ENCODE data around the gene PTTG1IP.

Gene PTTG1IP

GRCh38 chr21:44858291-44858690 is 15.2 kb downstream of the PTTG1IP start:
- Histone ChIP-seq H3K4me1 (ENCODE audit: insufficient read depth, low read length) (no peaks in the 10 kb centered on the region), H3K36me3 (ENCODE audit: insufficient read depth, low read length) (peaks cover 21% of the 10 kb centered on the region), H3K9ac (ENCODE audit: low read depth, low read length) (no peak overlapping the region), H3K9me3 (ENCODE audit: control insufficient read depth, insufficient read depth, low read length) (no peaks in the 10 kb centered on the region)

- Histone ChIP-seq H3K4me1 (ENCODE audit: insufficient read depth, low read length) (no peaks in the 10 kb centered on the region), H3K9ac (ENCODE audit: low read depth, low read length) (no peak overlapping the region), H3K9me3 (ENCODE audit: control insufficient read depth, insufficient read depth, low read length) (no peaks in the 10 kb centered on the region), H3K36me3 (ENCODE audit: insufficient read depth, low read length) (peaks cover 26% of the 10 kb centered on the region)
These were observed 16.2 kb downstream of the PTTG1IP start for GRCh38 chr21:44857127-44857892.

GRCh38 chr21:44856131-44856530 is 17.4 kb downstream of the PTTG1IP start:
- H3K36me3 ChIP-seq (ENCODE audit: insufficient read depth, low read length), result peaks cover 33% of the 10 kb centered on the region
- no peaks in the 10 kb centered on the region for H3K9me3 ChIP-seq (ENCODE audit: control insufficient read depth, insufficient read depth, low read length)
- H3K4me1 ChIP-seq (ENCODE audit: insufficient read depth, low read length), result no peaks in the 10 kb centered on the region
- H3K9ac ChIP-seq (ENCODE audit: low read depth, low read length), result no peak overlapping the region

GRCh38 chr21:44855572-44855971 is 17.9 kb downstream of the PTTG1IP start:
- H3K9me3 ChIP-seq (ENCODE audit: control insufficient read depth, insufficient read depth, low read length), result no peaks in the 10 kb centered on the region
- peaks cover 36% of the 10 kb centered on the region for H3K36me3 ChIP-seq (ENCODE audit: insufficient read depth, low read length)
- H3K9ac ChIP-seq (ENCODE audit: low read depth, low read length), result no peak overlapping the region
- no peaks in the 10 kb centered on the region for H3K4me1 ChIP-seq (ENCODE audit: insufficient read depth, low read length)

- H3K4me1 ChIP-seq (ENCODE audit: insufficient read depth, low read length), result no peaks in the 10 kb centered on the region
- H3K36me3 ChIP-seq (ENCODE audit: insufficient read depth, low read length), result peaks cover 42% of the 10 kb centered on the region
These were observed 18.6 kb downstream of the PTTG1IP start for GRCh38 chr21:44854664-44855446.

GRCh38 chr21:44854391-44854663 is 19.2 kb downstream of the PTTG1IP start:
- Histone ChIP-seq H3K9ac (ENCODE audit: low read depth, low read length) (no peak overlapping the region), H3K9me3 (ENCODE audit: control insufficient read depth, insufficient read depth, low read length) (no peaks in the 10 kb centered on the region; the same call in 1 of the 2 replicates), H3K36me3 (ENCODE audit: insufficient read depth, low read length) (peaks cover 47% of the 10 kb centered on the region), H3K4me1 (ENCODE audit: insufficient read depth, low read length) (no peaks in the 10 kb centered on the region)

More at GRCh38 chr21:44854664-44855446, 18.6 kb downstream of the PTTG1IP start:
- Histone ChIP-seq H3K9ac (ENCODE audit: low read depth, low read length) (no peak overlapping the region), H3K9me3 (ENCODE audit: control insufficient read depth, insufficient read depth, low read length) (no peaks in the 10 kb centered on the region)

- no peaks in the 10 kb centered on the region for H3K4me1 ChIP-seq (ENCODE audit: insufficient read depth, low read length)
- H3K36me3 ChIP-seq (ENCODE audit: insufficient read depth, low read length), result peaks cover 48% of the 10 kb centered on the region
These were observed 19.7 kb downstream of the PTTG1IP start for GRCh38 chr21:44853601-44854390.

GRCh38 chr21:44850905-44851657 is 22.4 kb downstream of the PTTG1IP start:
- H3K36me3 ChIP-seq (ENCODE audit: insufficient read depth, low read length), result peaks cover 38% of the 10 kb centered on the region
- H3K9me3 ChIP-seq (ENCODE audit: control insufficient read depth, insufficient read depth, low read length), result no peaks in the 10 kb centered on the region; the same call in 1 of the 2 replicates
- no peak overlapping the region for H3K9ac ChIP-seq (ENCODE audit: low read depth, low read length)

More at GRCh38 chr21:44853601-44854390, 19.7 kb downstream of the PTTG1IP start:
- Histone ChIP-seq H3K9ac (ENCODE audit: low read depth, low read length) (no peak overlapping the region), H3K9me3 (ENCODE audit: control insufficient read depth, insufficient read depth, low read length) (no peaks in the 10 kb centered on the region; the same call in 1 of the 2 replicates)

GRCh38 chr21:44850208-44850800 is 23.2 kb downstream of the PTTG1IP start:
- Histone ChIP-seq H3K4me1 (ENCODE audit: insufficient read depth, low read length) (peaks cover 10% of the 10 kb centered on the region; the same call in 1 of the 2 replicates), H3K9ac (ENCODE audit: low read depth, low read length) (no peak overlapping the region), H3K36me3 (ENCODE audit: insufficient read depth, low read length) (peaks cover 33% of the 10 kb centered on the region), H3K9me3 (ENCODE audit: control insufficient read depth, insufficient read depth, low read length) (no peaks in the 10 kb centered on the region; the same call in 1 of the 2 replicates)

More at GRCh38 chr21:44850905-44851657, 22.4 kb downstream of the PTTG1IP start:
- peaks cover 7% of the 10 kb centered on the region; the same call in 1 of the 2 replicates for H3K4me1 ChIP-seq (ENCODE audit: insufficient read depth, low read length)

GRCh38 chr21:44849616-44850130 is 23.8 kb downstream of the PTTG1IP start:
- H3K36me3 ChIP-seq (ENCODE audit: insufficient read depth, low read length), result peaks cover 32% of the 10 kb centered on the region
- H3K9me3 ChIP-seq (ENCODE audit: control insufficient read depth, insufficient read depth, low read length), result no peaks in the 10 kb centered on the region; the same call in 1 of the 2 replicates
- peaks cover 11% of the 10 kb centered on the region; the same call in 1 of the 2 replicates for H3K4me1 ChIP-seq (ENCODE audit: insufficient read depth, low read length)
- H3K9ac ChIP-seq (ENCODE audit: low read depth, low read length), result no peak overlapping the region

- Histone ChIP-seq H3K4me1 (ENCODE audit: insufficient read depth, low read length) (peaks cover 11% of the 10 kb centered on the region; the same call in 1 of the 2 replicates), H3K9ac (ENCODE audit: low read depth, low read length) (no peak overlapping the region), H3K9me3 (ENCODE audit: control insufficient read depth, insufficient read depth, low read length) (no peaks in the 10 kb centered on the region; the same call in 1 of the 2 replicates), H3K36me3 (ENCODE audit: insufficient read depth, low read length) (peaks cover 27% of the 10 kb centered on the region)
These were observed 24.5 kb downstream of the PTTG1IP start for GRCh38 chr21:44848821-44849521.

GRCh38 chr21:44847261-44848056 is 26.0 kb downstream of the PTTG1IP start:
- H3K9ac ChIP-seq (ENCODE audit: low read depth, low read length), result no peak overlapping the region
- peaks cover 22% of the 10 kb centered on the region for H3K36me3 ChIP-seq (ENCODE audit: insufficient read depth, low read length)
- peaks cover 11% of the 10 kb centered on the region; the same call in 1 of the 2 replicates for H3K4me1 ChIP-seq (ENCODE audit: insufficient read depth, low read length)
- no peaks in the 10 kb centered on the region; the same call in 1 of the 2 replicates for H3K9me3 ChIP-seq (ENCODE audit: control insufficient read depth, insufficient read depth, low read length)

Measured in ES-I3 (cell line).